GM11168 (cell line): ENCODE results near the gene KPNB1.

Experiments
- in situ Hi-C: fragments of 300-500 bp; cut with MboI; formaldehyde crosslinking; loops from one replicate; pipeline ENCODE4 v1.12.0; 2022; ENCODE audit warnings: low sequenced_read_pairs; ENCODE audit not compliant: unreplicated experiment

The KPNB1 gene

GRCh38 chr17:47634870-47635269 lies 14.8 kb upstream of the KPNB1 start:
- in situ Hi-C loops: no loop called here

- in situ Hi-C loops: no loop called here
Observed at GRCh38 chr17:47635734-47636133, 14.0 kb upstream of the KPNB1 start.

- in situ Hi-C loops: no loop called here
Observed at GRCh38 chr17:47636273-47637030, 13.3 kb upstream of the KPNB1 start.

GRCh38 chr17:47638903-47639302 lies 10.8 kb upstream of the KPNB1 start:
- in situ Hi-C loops: no loop called here

GRCh38 chr17:47640076-47640475 lies 9.6 kb upstream of the KPNB1 start:
- in situ Hi-C loops: no loop called here

- in situ Hi-C loops: no loop called here
Observed at GRCh38 chr17:47641202-47641601, 8.5 kb upstream of the KPNB1 start.

GRCh38 chr17:47643116-47643515 lies 6.6 kb upstream of the KPNB1 start:
- in situ Hi-C loops: no loop called here

- in situ Hi-C loops: no loop called here
Observed at GRCh38 chr17:47644324-47644723, 5.4 kb upstream of the KPNB1 start.

GRCh38 chr17:47649972-47650524 lies 329 bp downstream of the KPNB1 start:
- in situ Hi-C loops: no loop called here

- in situ Hi-C loops: no loop called here
Observed at GRCh38 chr17:47650525-47651522, 1.1 kb downstream of the KPNB1 start.

GRCh38 chr17:47651704-47652103 lies 2.0 kb downstream of the KPNB1 start:
- in situ Hi-C loops: no loop called here

- in situ Hi-C loops: no loop called here
Observed at GRCh38 chr17:47652570-47652969, 2.9 kb downstream of the KPNB1 start.

- in situ Hi-C loops: no loop called here
Observed at GRCh38 chr17:47653442-47653841, 3.7 kb downstream of the KPNB1 start.

- in situ Hi-C loops: no loop called here
Observed at GRCh38 chr17:47654991-47655390, 5.3 kb downstream of the KPNB1 start.

GRCh38 chr17:47660064-47660492 lies 10.4 kb downstream of the KPNB1 start:
- in situ Hi-C loops: no loop called here

- in situ Hi-C loops: no loop called here
Observed at GRCh38 chr17:47663912-47664623, 14.3 kb downstream of the KPNB1 start.

GRCh38 chr17:47664624-47664941 lies 14.9 kb downstream of the KPNB1 start:
- in situ Hi-C loops: no loop called here

GRCh38 chr17:47665655-47666054 lies 15.9 kb downstream of the KPNB1 start:
- in situ Hi-C loops: no loop called here

- in situ Hi-C loops: no loop called here
Observed at GRCh38 chr17:47669081-47669480, 19.4 kb downstream of the KPNB1 start.

GRCh38 chr17:47670064-47670463 lies 20.3 kb downstream of the KPNB1 start:
- in situ Hi-C loops: no loop called here
